Mammary epithelial cell (primary cell): ENCODE measurements around the gene HSD17B2.

Experiments used
- CTCF ChIP-seq, 2 donors: IDR thresholded peaks in 1 of 2; conservative IDR thresholded peaks in 1 of 2; 2 replicates each; pipeline ENCODE4 v1.5.1; 2011 to 2012; ENCODE audit warnings: inconsistent platforms in 2 of 2, low read length in 2 of 2, mild to moderate bottlenecking in 2 of 2, control low read depth in 1 of 2, low read depth in 1 of 2; ENCODE audit not compliant: insufficient read depth in 1 of 2; ENCODE audit errors: extremely low read depth in 1 of 2
- EZH2 ChIP-seq: IDR thresholded peaks from 2 replicates; pipeline ENCODE4 v1.6.1; 2012; ENCODE audit warnings: low read length, inconsistent platforms, borderline replicate concordance

GRCh38 chr16:82118749-82119148, 83.7 kb downstream of the HSD17B2 start:
- TF ChIP-seq CTCF (conservative IDR thresholded peaks at IDR 0.05 in 1 of 2, IDR thresholded peaks at IDR 0.05 in 1 of 2; ENCODE audit: extremely low read depth in 1 of 2, insufficient read depth in 1 of 2, low read depth in 1 of 2, low read length in 2 of 2) (no peak), EZH2 (no peak)
